ENCODE data around the gene CDHR2.

CDHR2 gene

DNA sequence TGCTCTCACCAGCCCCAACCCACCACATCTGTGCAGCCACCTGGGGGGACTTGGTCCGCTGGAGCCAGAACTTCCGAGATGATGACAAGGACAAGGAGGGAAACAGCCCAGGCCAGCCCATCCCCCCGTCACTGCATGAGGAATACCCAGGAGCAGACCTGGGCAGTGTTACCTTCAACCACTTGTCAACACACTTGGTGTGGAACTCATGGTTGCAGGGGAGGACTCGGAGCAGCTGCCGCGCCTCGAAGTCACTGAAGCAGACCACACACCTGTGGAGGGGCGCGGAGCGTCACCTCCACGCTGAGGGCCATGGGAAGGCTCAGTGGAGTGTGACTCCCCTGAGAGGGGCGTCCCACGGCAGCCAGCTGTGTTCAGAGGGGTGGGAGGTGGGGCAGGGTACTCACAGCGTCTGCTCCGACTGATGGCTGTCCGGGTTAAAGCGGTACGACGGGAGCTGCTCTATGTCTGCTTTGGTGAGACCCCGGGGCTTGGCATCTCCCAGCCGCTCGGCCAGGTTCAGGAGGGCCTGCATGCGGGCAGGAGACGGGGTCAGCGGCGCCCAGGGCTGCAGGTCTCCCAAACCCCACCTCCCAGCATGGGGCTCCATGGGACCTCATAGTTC is 19.9 kb upstream of the CDHR2 start:
- H4K12ac ChIP-seq (ENCODE audit: low read depth, low read length), result no peak overlapping the region
- no peak overlapping the region for H3K27ac ChIP-seq (ENCODE audit: low read depth, low read length)
- no peak overlapping the region for H3K4me3 ChIP-seq (ENCODE audit: low read depth, low read length)
- H2BK12ac ChIP-seq (ENCODE audit: low read length), result no peak overlapping the region
- H3K9me3 ChIP-seq (ENCODE audit: insufficient read depth, low read depth, low read length), result no peaks in the 10 kb centered on the region
- peaks cover 6% of the 10 kb centered on the region for H3K79me2 ChIP-seq (ENCODE audit: control insufficient read depth, insufficient read depth, low read length, poor library complexity)
- H3K14ac ChIP-seq (ENCODE audit: low read length), result no peak overlapping the region
- WGBS (ENCODE audit: extremely low coverage, insufficient coverage, insufficient read length), result no CpG with 5 or more reads among the region's 26 CpGs
- DNase-seq, result no peak
- no peak overlapping the region for H3K23ac ChIP-seq (ENCODE audit: low read length)
- no peaks in the 10 kb centered on the region for H3K27me3 ChIP-seq (ENCODE audit: insufficient read depth, low read length)
- no peak overlapping the region for H2AK5ac ChIP-seq (ENCODE audit: low read length)
- no peak overlapping the region for H4K8ac ChIP-seq (ENCODE audit: low read depth, low read length)
- H4K91ac ChIP-seq (ENCODE audit: low read depth, low read length), result no peak overlapping the region
- H3K4me1 ChIP-seq (ENCODE audit: control insufficient read depth in 1 of 2, insufficient read depth in 2 of 2, low read length in 2 of 2), result peaks cover 0 to 5% of the 10 kb centered on the region in 2 experiments
- H3K4me2 ChIP-seq (ENCODE audit: low read length), result no peak overlapping the region
- H2BK5ac ChIP-seq (ENCODE audit: low read depth, low read length, poor library complexity), result no peak overlapping the region
- H3K9ac ChIP-seq (ENCODE audit: low read length), result no peak overlapping the region
- H3K79me1 ChIP-seq (ENCODE audit: low read length), result no peaks in the 10 kb centered on the region
- no peak overlapping the region for H2AFZ ChIP-seq (ENCODE audit: insufficient read depth, low read length, poor library complexity)
- no peak overlapping the region for H2BK120ac ChIP-seq (ENCODE audit: insufficient read depth, low read length, poor library complexity)
- no peak overlapping the region for H3K18ac ChIP-seq (ENCODE audit: low read length)
- no peak overlapping the region for H3K4ac ChIP-seq (ENCODE audit: low read depth, low read length)
- peaks cover 54 to 58% of the 10 kb centered on the region in 2 experiments for H3K36me3 ChIP-seq (ENCODE audit: control insufficient read depth in 1 of 2, insufficient read depth in 2 of 2, low read length in 2 of 2)

DNA sequence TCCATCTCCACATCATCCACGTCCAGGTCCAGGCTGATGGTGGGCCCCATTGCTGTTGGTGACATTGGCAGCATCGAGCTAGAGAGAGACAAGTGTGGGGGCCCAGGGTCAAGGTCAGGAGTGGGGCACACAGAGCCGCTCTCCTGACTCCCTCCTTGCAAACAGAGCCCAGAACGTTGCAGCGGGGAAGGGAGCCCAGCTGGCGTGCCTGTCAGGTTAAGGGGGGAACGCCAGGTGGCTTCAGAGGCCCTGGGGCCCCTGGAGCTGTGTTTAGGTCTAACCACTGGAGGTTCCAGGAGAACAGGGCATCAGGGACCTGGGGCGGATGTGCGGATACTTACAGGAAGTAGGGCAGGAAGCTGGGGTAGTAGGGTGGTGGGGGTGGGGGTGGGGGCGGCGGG is 19.4 kb upstream of the CDHR2 start:
- WGBS (ENCODE audit: extremely low coverage, insufficient coverage, insufficient read length), result no CpG with 5 or more reads among the region's 11 CpGs
- no peak overlapping the region for H3K9ac ChIP-seq (ENCODE audit: low read length)
- no peak overlapping the region for H4K8ac ChIP-seq (ENCODE audit: low read depth, low read length)
- H3K14ac ChIP-seq (ENCODE audit: low read length), result no peak overlapping the region
- H3K4me3 ChIP-seq (ENCODE audit: low read depth, low read length), result no peak overlapping the region
- H4K91ac ChIP-seq (ENCODE audit: low read depth, low read length), result no peak overlapping the region
- no peak overlapping the region for H4K12ac ChIP-seq (ENCODE audit: low read depth, low read length)
- peaks cover 57 to 61% of the 10 kb centered on the region in 2 experiments for H3K36me3 ChIP-seq (ENCODE audit: control insufficient read depth in 1 of 2, insufficient read depth in 2 of 2, low read length in 2 of 2)
- H3K79me2 ChIP-seq (ENCODE audit: control insufficient read depth, insufficient read depth, low read length, poor library complexity), result peaks cover 7% of the 10 kb centered on the region
- no peaks in the 10 kb centered on the region for H3K79me1 ChIP-seq (ENCODE audit: low read length)
- no peak for DNase-seq
- no peak overlapping the region for H3K4me2 ChIP-seq (ENCODE audit: low read length)
- no peaks in the 10 kb centered on the region for H3K9me3 ChIP-seq (ENCODE audit: insufficient read depth, low read depth, low read length)
- H3K4ac ChIP-seq (ENCODE audit: low read depth, low read length), result no peak overlapping the region
- no peak overlapping the region for H3K27ac ChIP-seq (ENCODE audit: low read depth, low read length)
- H3K4me1 ChIP-seq (ENCODE audit: control insufficient read depth in 1 of 2, insufficient read depth in 2 of 2, low read length in 2 of 2), result peaks cover 0 to 6% of the 10 kb centered on the region in 2 experiments
- no peak overlapping the region for H2AFZ ChIP-seq (ENCODE audit: insufficient read depth, low read length, poor library complexity)
- H2BK120ac ChIP-seq (ENCODE audit: insufficient read depth, low read length, poor library complexity), result no peak overlapping the region
- no peak overlapping the region for H3K18ac ChIP-seq (ENCODE audit: low read length)
- H2AK5ac ChIP-seq (ENCODE audit: low read length), result no peak overlapping the region
- no peak overlapping the region for H2BK12ac ChIP-seq (ENCODE audit: low read length)
- no peaks in the 10 kb centered on the region for H3K27me3 ChIP-seq (ENCODE audit: insufficient read depth, low read length)
- H2BK5ac ChIP-seq (ENCODE audit: low read depth, low read length, poor library complexity), result no peak overlapping the region
- no peak overlapping the region for H3K23ac ChIP-seq (ENCODE audit: low read length)

GRCh38 chr5:176530393-176530982 is 18.7 kb upstream of the CDHR2 start:
- Histone ChIP-seq H2BK12ac (ENCODE audit: low read length) (no peak overlapping the region), H2AK5ac (ENCODE audit: low read length) (no peak overlapping the region), H3K9me3 (ENCODE audit: insufficient read depth, low read depth, low read length) (no peaks in the 10 kb centered on the region), H3K4me1 (ENCODE audit: control insufficient read depth in 1 of 2, insufficient read depth in 2 of 2, low read length in 2 of 2) (peaks cover 4 to 10% of the 10 kb centered on the region in 2 experiments), H3K4me2 (ENCODE audit: low read length) (no peak overlapping the region), H3K79me2 (ENCODE audit: control insufficient read depth, insufficient read depth, low read length, poor library complexity) (peaks cover 14% of the 10 kb centered on the region), H3K36me3 (ENCODE audit: control insufficient read depth in 1 of 2, insufficient read depth in 2 of 2, low read length in 2 of 2) (peaks cover 61 to 66% of the 10 kb centered on the region in 2 experiments), H3K27me3 (ENCODE audit: insufficient read depth, low read length) (no peaks in the 10 kb centered on the region), H4K12ac (ENCODE audit: low read depth, low read length) (no peak overlapping the region), H2AFZ (ENCODE audit: insufficient read depth, low read length, poor library complexity) (no peak overlapping the region), H3K18ac (ENCODE audit: low read length) (no peak overlapping the region), H3K4ac (ENCODE audit: low read depth, low read length) (no peak overlapping the region), H3K9ac (ENCODE audit: low read length) (no peak overlapping the region), H3K14ac (ENCODE audit: low read length) (no peak overlapping the region), H2BK5ac (ENCODE audit: low read depth, low read length, poor library complexity) (no peak overlapping the region), H3K79me1 (ENCODE audit: low read length) (no peaks in the 10 kb centered on the region), H4K8ac (ENCODE audit: low read depth, low read length) (no peak overlapping the region), H3K4me3 (ENCODE audit: low read depth, low read length) (no peak overlapping the region), H4K91ac (ENCODE audit: low read depth, low read length) (no peak overlapping the region), H3K23ac (ENCODE audit: low read length) (no peak overlapping the region), H3K27ac (ENCODE audit: low read depth, low read length) (no peak overlapping the region), H2BK120ac (ENCODE audit: insufficient read depth, low read length, poor library complexity) (no peak overlapping the region)
- WGBS (ENCODE audit: extremely low coverage, insufficient coverage, insufficient read length), result no CpG with 5 or more reads among the region's 28 CpGs
- DNase-seq, result no peak

DNA sequence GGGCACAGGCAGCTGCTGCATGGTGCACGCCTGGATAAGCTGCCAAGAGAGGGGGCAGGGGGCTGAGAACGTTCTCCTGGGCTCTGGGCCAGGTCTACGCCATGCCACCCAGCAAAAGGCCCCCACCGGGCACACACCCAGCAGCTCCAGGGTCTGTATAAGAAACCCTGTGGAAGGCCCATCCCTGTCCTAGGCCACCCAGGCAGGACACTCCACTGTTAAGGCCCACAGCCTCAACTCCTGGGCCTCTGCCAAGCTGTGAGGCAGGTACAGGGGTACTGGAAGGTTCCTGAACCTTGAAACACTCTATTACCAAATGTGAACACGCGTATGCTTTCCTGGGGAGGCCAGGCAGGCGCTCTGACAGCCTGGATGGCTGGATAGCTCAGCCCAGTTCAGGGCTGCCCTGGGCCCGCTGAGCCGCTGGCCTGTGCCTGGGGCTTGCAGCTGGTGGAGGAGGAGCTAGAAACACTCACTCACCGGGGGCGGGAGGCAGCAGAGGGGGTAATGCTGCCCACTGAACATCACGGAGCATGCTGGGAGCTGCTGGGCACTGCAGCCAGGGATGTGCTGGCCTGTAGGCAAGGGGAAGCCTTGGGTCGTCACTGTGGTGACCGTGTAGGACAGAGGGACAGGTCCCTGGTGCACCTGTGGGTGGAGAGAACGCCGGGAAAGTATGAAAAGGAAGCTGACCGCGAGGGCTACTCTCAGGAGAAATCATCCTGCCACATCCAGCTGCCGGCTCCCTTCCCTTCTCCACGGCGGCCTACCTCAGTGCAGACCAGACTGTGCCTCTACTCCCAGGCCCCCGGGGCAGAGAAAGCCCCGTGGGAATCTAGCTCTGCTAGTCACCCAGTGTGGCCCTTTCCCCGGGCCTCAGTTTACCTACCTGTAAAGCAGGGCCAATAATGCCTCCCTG is 17.9 kb upstream of the CDHR2 start:
- Histone ChIP-seq H3K23ac (ENCODE audit: low read length) (no peak overlapping the region), H3K18ac (ENCODE audit: low read length) (no peak overlapping the region), H2AK5ac (ENCODE audit: low read length) (no peak overlapping the region), H3K79me2 (ENCODE audit: control insufficient read depth, insufficient read depth, low read length, poor library complexity) (peaks cover 21% of the 10 kb centered on the region), H2BK5ac (ENCODE audit: low read depth, low read length, poor library complexity) (no peak overlapping the region), H3K9ac (ENCODE audit: low read length) (no peak overlapping the region), H3K14ac (ENCODE audit: low read length) (no peak overlapping the region), H4K12ac (ENCODE audit: low read depth, low read length) (no peak overlapping the region), H3K4me1 (ENCODE audit: control insufficient read depth in 1 of 2, insufficient read depth in 2 of 2, low read length in 2 of 2) (peaks cover 7 to 13% of the 10 kb centered on the region in 2 experiments), H2BK12ac (ENCODE audit: low read length) (no peak overlapping the region), H3K4ac (ENCODE audit: low read depth, low read length) (no peak overlapping the region), H4K8ac (ENCODE audit: low read depth, low read length) (no peak overlapping the region), H3K4me3 (ENCODE audit: low read depth, low read length) (no peak overlapping the region), H3K9me3 (ENCODE audit: insufficient read depth, low read depth, low read length) (no peaks in the 10 kb centered on the region), H2AFZ (ENCODE audit: insufficient read depth, low read length, poor library complexity) (no peak overlapping the region), H3K4me2 (ENCODE audit: low read length) (no peak overlapping the region), H3K27me3 (ENCODE audit: insufficient read depth, low read length) (no peaks in the 10 kb centered on the region), H3K36me3 (ENCODE audit: control insufficient read depth in 1 of 2, insufficient read depth in 2 of 2, low read length in 2 of 2) (peaks cover 61 to 66% of the 10 kb centered on the region in 2 experiments), H2BK120ac (ENCODE audit: insufficient read depth, low read length, poor library complexity) (no peak overlapping the region), H4K91ac (ENCODE audit: low read depth, low read length) (no peak overlapping the region), H3K27ac (ENCODE audit: low read depth, low read length) (no peak overlapping the region), H3K79me1 (ENCODE audit: low read length) (peaks cover 1% of the 10 kb centered on the region)
- DNase-seq, result no peak
- WGBS (ENCODE audit: extremely low coverage, insufficient coverage, insufficient read length), result no CpG with 5 or more reads among the region's 24 CpGs
